Omental fat pad (tissue), 4 donors: ENCODE results near the gene RPS29. TPM values are rescaled to one million over a fixed set of nuclear protein-coding genes. Genes with fewer than 3 reads are reported as not detected.
"Not testable (repeated sequence)": the region's sequence is repeated elsewhere in the genome, so short reads cannot be mapped to it uniquely, and the experiment has no call there.

Experiments
- ATAC-seq: fragments of 150-250 bp; one replicate; pipeline ENCODE4 v1.9.1; 2016; ENCODE audit warnings: mild to moderate bottlenecking, moderate library complexity; ENCODE audit not compliant: low FRiP score
- DNase-seq: peaks from one replicate; pipeline ENCODE4 v3.0.0-alpha.2; 2019; ENCODE audit warnings: low spot score
- CTCF ChIP-seq, 3 donors: fragments of 450-650 bp; IDR thresholded peaks; one replicate each; pipeline ENCODE4 v1.5.1; 2016 to 2017; ENCODE audit warnings: antibody characterized with exemption in 3 of 3, mild to moderate bottlenecking in 3 of 3, moderate library complexity in 2 of 3
- total RNA-seq, 4 donors: library from RNA; depleted of rRNA; stranded (reverse); fragments of >200 nt; gene quantifications; one replicate each; pipeline ENCODE4 v1.1.0, GENCODE V29; 2016

RPS29 gene
- total RNA-seq, 4 donors from 2014 or later: 4,173 to 10,135 (median 9,095) TPM

GRCh38 chr14:49594347-49595091, 8.3 kb upstream of the RPS29 start:
- ATAC-seq (no peak), DNase-seq (no peak)
- no peak for TF ChIP-seq CTCF (IDR thresholded peaks at IDR 0.05)

GRCh38 chr14:49593016-49593415, 6.8 kb upstream of the RPS29 start:
- ATAC-seq (no peak), DNase-seq (no peak)

GRCh38 chr14:49589387-49589786, 3.2 kb upstream of the RPS29 start:
- DNase-seq (no peak), ATAC-seq (no peak)
- TF ChIP-seq CTCF (IDR thresholded peaks at IDR 0.05): no peak

More at GRCh38 chr14:49593016-49593415, 6.8 kb upstream of the RPS29 start:
- TF ChIP-seq CTCF (IDR thresholded peaks at IDR 0.05): no peak

GRCh38 chr14:49586673-49587460, 687 bp upstream of the RPS29 start:
- DNase-seq (no peak), ATAC-seq (peak; percentile 44)
- peak in 2 of 3 donors; percentile 45 to 48 for TF ChIP-seq CTCF (IDR thresholded peaks at IDR 0.05)

- ATAC-seq: not testable (repeated sequence)
Measured at GRCh38 chr14:49584981-49585640, 1.1 kb downstream of the RPS29 start.

GRCh38 chr14:49584058-49584457, 2.1 kb downstream of the RPS29 start:
- ATAC-seq: no peak
- TF ChIP-seq CTCF (IDR thresholded peaks at IDR 0.05): no peak
- DNase-seq: no peak

More at GRCh38 chr14:49584981-49585640, 1.1 kb downstream of the RPS29 start:
- DNase-seq: not testable (repeated sequence)

GRCh38 chr14:49583629-49584028, 2.6 kb downstream of the RPS29 start:
- ATAC-seq: no peak
- no peak for TF ChIP-seq CTCF (IDR thresholded peaks at IDR 0.05)
- no peak for DNase-seq
